Measurements from ENCODE around the gene MGLL.

DNA sequence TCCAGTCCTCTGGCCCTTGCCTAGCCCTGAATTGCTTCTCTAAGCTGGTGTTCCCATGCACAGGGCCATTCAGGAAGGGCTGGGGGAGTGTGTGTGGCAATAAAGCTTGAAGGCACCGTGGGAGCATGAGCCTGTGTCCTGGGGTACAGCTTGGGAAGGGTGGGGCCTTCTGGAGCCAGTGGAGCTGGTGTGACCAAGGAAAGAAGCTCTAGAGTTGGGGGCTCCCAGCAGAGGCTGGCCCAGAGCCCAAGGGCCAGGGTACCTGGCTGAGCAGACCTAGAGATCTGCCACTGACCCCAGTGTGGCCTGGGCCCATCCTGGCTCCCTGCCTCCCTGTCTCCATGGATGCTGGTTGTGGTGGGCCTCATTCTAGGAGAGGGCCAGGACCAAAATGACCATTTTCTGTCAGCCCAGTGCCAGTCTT lies 141.5 kb downstream of the MGLL start:
- TF ChIP-seq POLR2AphosphoS5 (IDR thresholded peaks at IDR 0.05; ENCODE audit: borderline replicate concordance, low read depth, low read length) (no peak), EZH2 (IDR thresholded peaks at IDR 0.05) (no peak), FOXP2 (optimal IDR thresholded peaks at IDR 0.05; ENCODE audit: control extremely low read depth, extremely low read length, insufficient read depth) (no peak)

Data from SK-N-MC (cell line).